ENCODE measurements around the gene P2RY6.

P2RY6 gene

GRCh38 chr11:73307323-73308002 lies 35.3 kb downstream of the P2RY6 start:
- Histone ChIP-seq H3K27me3 (ENCODE audit: insufficient read depth, low read depth, severe bottlenecking) (no peaks in the 10 kb centered on the region), H3K4me3 (ENCODE audit: low read depth, low read length) (peak overlapping the region; percentile 65), H3K27ac (peak overlapping the region; percentile 96), H3K9me3 (ENCODE audit: severe bottlenecking) (peaks cover 21% of the 10 kb centered on the region), H3K36me3 (peaks cover 5% of the 10 kb centered on the region)
- peak; percentile 100 for DNase-seq
- peak; percentile 80 for TF ChIP-seq CTCF (IDR thresholded peaks at IDR 0.05; ENCODE audit: low read depth, low read length)

DNA sequence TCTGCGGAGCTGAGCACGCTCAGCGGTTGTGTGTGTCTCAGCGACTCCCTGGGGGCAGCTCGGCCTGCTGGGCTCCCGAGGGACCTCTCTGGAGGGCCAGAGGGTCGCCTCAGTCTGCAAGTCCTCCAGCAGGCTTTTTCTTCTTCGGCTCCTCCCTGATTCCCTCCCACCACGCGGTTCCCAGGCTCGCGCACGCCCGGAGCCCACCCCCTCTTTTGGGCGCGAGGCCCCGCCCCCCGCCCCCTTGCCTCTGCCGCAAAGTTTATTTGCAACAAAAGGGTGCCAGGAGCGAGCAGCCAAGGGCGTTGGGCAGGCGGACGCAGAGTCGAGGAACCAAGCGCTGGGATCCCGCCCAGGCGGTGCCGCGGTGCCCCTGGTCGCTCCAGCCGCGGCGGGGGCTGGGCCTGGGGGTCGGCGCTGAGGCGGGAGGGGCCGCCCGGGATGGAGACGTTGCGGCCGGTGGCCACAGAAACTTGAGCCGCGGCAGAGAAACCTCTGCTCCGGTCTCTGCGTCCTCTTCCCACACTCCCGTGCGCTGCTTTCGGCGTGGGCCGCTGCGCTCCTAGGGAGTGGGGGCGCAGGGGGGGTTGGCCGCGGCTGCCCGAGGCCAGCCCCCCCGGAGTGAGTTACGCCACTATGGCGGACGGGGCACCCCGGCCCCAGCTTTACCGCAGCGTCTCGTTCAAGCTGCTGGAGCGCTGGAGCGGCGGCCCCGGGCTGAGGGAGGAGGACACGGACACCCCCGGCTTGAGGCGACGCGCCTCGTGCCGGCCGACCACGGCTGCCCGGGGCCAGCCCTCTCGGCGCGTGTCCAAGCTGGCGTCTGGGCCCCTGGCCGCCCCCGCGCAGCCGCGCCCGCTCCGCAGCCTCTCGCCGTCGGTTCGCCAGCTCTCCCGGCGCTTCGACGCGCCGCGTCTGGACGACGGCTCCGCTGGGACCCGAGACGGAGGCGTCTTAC lies 36.1 kb downstream of the P2RY6 start, which contains the start of gene ARHGEF17:
ARHGEF17 (plus strand) TSS at position 274 of the 958 bp plus-strand sequence; CDS start at position 637, 363 bp downstream.
- Histone ChIP-seq H3K27me3 (ENCODE audit: insufficient read depth, low read depth, severe bottlenecking) (no peaks in the 10 kb centered on the region), H3K4me3 (ENCODE audit: low read depth, low read length) (peak within 1 kb of the TSS; percentile 65), H3K9me3 (ENCODE audit: severe bottlenecking) (peaks cover 21% of the 10 kb centered on the region), H3K36me3 (peaks cover 5% of the 10 kb centered on the region), H3K27ac (peak within 1 kb of the TSS; percentile 96)
- DNase-seq: peak; percentile 72
- no peak for TF ChIP-seq CTCF (IDR thresholded peaks at IDR 0.05; ENCODE audit: low read depth, low read length)

DNA sequence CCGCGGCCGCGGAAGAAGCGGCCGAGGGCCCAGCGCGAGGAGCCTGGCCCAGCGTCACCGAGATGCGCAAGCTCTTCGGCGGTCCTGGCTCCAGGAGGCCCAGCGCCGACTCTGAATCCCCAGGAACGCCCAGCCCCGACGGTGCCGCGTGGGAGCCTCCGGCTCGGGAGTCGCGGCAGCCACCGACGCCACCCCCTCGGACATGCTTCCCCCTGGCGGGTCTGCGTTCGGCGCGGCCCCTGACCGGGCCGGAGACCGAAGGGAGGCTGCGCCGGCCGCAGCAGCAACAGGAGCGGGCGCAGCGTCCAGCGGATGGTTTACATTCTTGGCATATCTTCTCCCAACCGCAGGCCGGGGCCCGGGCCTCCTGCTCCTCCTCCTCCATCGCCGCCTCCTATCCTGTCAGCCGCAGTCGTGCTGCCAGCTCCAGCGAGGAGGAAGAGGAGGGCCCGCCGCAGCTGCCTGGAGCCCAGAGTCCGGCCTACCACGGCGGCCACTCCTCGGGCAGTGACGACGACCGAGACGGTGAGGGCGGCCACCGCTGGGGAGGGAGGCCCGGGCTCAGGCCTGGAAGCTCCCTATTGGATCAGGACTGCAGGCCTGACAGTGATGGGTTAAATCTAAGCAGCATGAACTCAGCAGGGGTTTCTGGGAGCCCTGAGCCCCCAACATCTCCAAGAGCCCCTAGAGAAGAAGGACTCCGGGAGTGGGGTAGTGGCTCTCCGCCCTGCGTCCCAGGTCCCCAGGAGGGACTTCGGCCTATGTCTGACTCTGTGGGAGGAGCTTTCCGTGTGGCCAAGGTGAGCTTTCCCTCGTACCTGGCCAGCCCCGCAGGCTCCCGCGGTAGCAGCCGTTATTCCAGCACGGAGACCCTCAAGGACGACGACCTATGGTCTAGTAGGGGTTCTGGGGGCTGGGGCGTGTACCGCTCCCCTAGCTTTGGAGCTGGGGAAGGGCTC lies 37.1 kb downstream of the P2RY6 start:
- Histone ChIP-seq H3K36me3 (peaks cover 10% of the 10 kb centered on the region), H3K27ac (no peak overlapping the region), H3K27me3 (ENCODE audit: insufficient read depth, low read depth, severe bottlenecking) (no peaks in the 10 kb centered on the region), H3K4me3 (ENCODE audit: low read depth, low read length) (no peak overlapping the region), H3K9me3 (ENCODE audit: severe bottlenecking) (peaks cover 21% of the 10 kb centered on the region)
- no peak for DNase-seq
- TF ChIP-seq CTCF (IDR thresholded peaks at IDR 0.05; ENCODE audit: low read depth, low read length): no peak

DNA sequence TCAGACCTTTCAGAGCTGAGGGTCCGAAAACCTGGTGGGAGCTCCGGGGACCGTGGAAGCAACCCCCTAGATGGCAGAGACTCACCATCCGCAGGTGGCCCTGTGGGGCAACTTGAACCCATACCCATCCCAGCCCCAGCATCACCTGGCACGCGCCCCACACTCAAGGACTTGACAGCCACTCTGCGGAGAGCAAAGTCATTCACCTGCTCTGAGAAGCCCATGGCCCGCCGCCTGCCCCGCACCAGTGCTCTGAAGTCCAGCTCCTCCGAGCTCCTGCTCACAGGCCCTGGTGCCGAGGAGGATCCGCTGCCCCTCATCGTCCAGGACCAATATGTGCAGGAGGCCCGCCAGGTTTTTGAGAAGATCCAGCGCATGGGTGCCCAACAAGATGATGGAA lies 37.9 kb downstream of the P2RY6 start:
- Histone ChIP-seq H3K9me3 (ENCODE audit: severe bottlenecking) (peaks cover 21% of the 10 kb centered on the region), H3K4me3 (ENCODE audit: low read depth, low read length) (no peak overlapping the region), H3K27ac (no peak overlapping the region), H3K27me3 (ENCODE audit: insufficient read depth, low read depth, severe bottlenecking) (no peaks in the 10 kb centered on the region), H3K36me3 (peaks cover 10% of the 10 kb centered on the region)
- DNase-seq: no peak
- no peak for TF ChIP-seq CTCF (IDR thresholded peaks at IDR 0.05; ENCODE audit: low read depth, low read length)

DNA sequence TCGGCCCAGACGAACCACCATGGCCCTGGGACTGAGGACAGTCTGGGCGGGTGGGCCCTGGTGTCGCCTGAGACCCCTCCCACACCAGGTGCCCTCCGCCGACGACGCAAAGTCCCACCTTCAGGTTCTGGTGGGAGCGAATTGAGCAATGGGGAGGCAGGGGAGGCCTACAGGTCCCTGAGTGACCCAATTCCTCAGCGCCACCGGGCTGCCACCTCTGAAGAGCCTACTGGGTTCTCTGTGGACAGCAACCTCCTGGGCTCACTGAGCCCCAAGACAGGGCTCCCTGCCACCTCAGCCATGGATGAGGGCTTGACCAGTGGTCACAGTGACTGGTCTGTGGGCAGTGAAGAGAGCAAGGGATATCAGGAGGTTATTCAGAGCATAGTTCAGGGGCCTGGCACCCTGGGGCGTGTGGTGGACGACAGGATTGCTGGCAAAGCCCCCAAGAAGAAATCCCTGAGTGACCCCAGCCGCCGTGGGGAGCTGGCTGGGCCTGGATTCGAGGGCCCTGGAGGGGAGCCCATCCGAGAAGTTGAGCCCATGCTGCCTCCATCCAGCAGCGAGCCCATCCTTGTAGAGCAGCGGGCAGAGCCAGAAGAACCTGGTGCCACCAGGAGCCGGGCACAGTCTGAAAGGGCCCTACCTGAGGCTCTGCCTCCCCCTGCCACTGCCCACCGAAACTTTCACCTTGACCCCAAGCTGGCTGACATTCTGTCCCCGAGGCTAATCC lies 38.7 kb downstream of the P2RY6 start:
- H3K27ac ChIP-seq: no peak overlapping the region
- TF ChIP-seq CTCF (IDR thresholded peaks at IDR 0.05; ENCODE audit: low read depth, low read length): no peak
- DNase-seq: no peak
- H3K9me3 ChIP-seq (ENCODE audit: severe bottlenecking): peaks cover 21% of the 10 kb centered on the region
- peaks cover 10% of the 10 kb centered on the region for H3K36me3 ChIP-seq
- no peak overlapping the region for H3K4me3 ChIP-seq (ENCODE audit: low read depth, low read length)
- no peaks in the 10 kb centered on the region for H3K27me3 ChIP-seq (ENCODE audit: insufficient read depth, low read depth, severe bottlenecking)

Data from WERI-Rb-1 (cell line).